CD14-positive monocyte (primary cell): ENCODE data around the gene GUCY1A1. TPM values are rescaled to one million over a fixed set of nuclear protein-coding genes. Genes with fewer than 3 reads are reported as not detected.

ENCODE experiments used
- DNase-seq, 3 donors: peaks; one replicate each; pipeline ENCODE4 v3.0.0-alpha.2; 2011 to 2022
- H2AFZ ChIP-seq: 2 replicates; pipeline ENCODE4 v1.6.0; 2012; ENCODE audit warnings: mild to moderate bottlenecking, low read depth, low read length, inconsistent platforms; ENCODE audit not compliant: insufficient read depth, poor library complexity, severe bottlenecking
- H3K27ac ChIP-seq, 2 donors: 1 replicate in 1 of 2; 2 replicates in 1 of 2; pipeline ENCODE4 v1.5.1; 2012 to 2013; ENCODE audit warnings: low read length in 2 of 2, control low read depth in 1 of 2, inconsistent platforms in 1 of 2, low read depth in 1 of 2, mild to moderate bottlenecking in 1 of 2
- H3K27me3 ChIP-seq, 2 donors: one replicate each; pipeline versions ENCODE4 v1.6.0 to v1.6.1; 2011 to 2013; ENCODE audit warnings: low read length in 2 of 2; ENCODE audit not compliant: control insufficient read depth in 2 of 2, insufficient read depth in 2 of 2
- H3K36me3 ChIP-seq, 2 donors: replicated peaks in 1 of 2; 1 replicate in 1 of 2; 2 replicates in 1 of 2; pipeline versions ENCODE4 v1.5.1 to v1.6.1; 2012 to 2013; ENCODE audit warnings: low read length in 2 of 2, control low read depth in 1 of 2, inconsistent platforms in 1 of 2, mild to moderate bottlenecking in 1 of 2; ENCODE audit not compliant: insufficient read depth in 2 of 2, control insufficient read depth in 1 of 2
- H3K4me1 ChIP-seq, 2 donors: 1 replicate in 1 of 2; 2 replicates in 1 of 2; pipeline versions ENCODE4 v1.5.1 to v1.6.1; 2012 to 2013; ENCODE audit warnings: low read length in 2 of 2, control low read depth in 1 of 2, inconsistent platforms in 1 of 2, mild to moderate bottlenecking in 1 of 2, moderate library complexity in 1 of 2; ENCODE audit not compliant: insufficient read depth in 2 of 2, control insufficient read depth in 1 of 2
- H3K4me2 ChIP-seq: replicated peaks from 2 replicates; pipeline ENCODE3; 2012; ENCODE audit warnings: low read length, moderate library complexity, mild to moderate bottlenecking; ENCODE audit not compliant: poor library complexity, severe bottlenecking; ENCODE audit errors: extremely low read depth
- H3K4me3 ChIP-seq, 3 experiments: fragments of 200-600 bp in 1 of 3; sonication (generic) in 1 of 3; replicated peaks in 1 of 3; 1 replicate in 2 of 3; 2 replicates in 1 of 3; pipeline ENCODE4 v1.5.1; 2011 to 2013; ENCODE audit warnings: low read length in 3 of 3, mild to moderate bottlenecking in 3 of 3, control low read depth in 2 of 3, low read depth in 2 of 3, inconsistent platforms in 1 of 3, moderate library complexity in 1 of 3
- H3K79me2 ChIP-seq: 2 replicates; pipeline ENCODE4 v1.6.0; 2012; ENCODE audit warnings: mild to moderate bottlenecking, control low read depth, inconsistent platforms, low read length, moderate library complexity; ENCODE audit not compliant: insufficient read depth
- H3K9ac ChIP-seq: 2 replicates; pipeline ENCODE4 v1.6.0; 2017; ENCODE audit warnings: low read length, mild to moderate bottlenecking; ENCODE audit not compliant: insufficient read depth, poor library complexity, severe bottlenecking
- H3K9me3 ChIP-seq, 2 donors: replicated peaks in 1 of 2; 1 replicate in 1 of 2; 2 replicates in 1 of 2; pipeline versions ENCODE4 v1.5.1 to v1.6.1; 2012 to 2013; ENCODE audit warnings: low read length in 2 of 2, control low read depth in 1 of 2; ENCODE audit not compliant: control insufficient read depth in 1 of 2, insufficient read depth in 1 of 2
- H4K20me1 ChIP-seq: 2 replicates; pipeline ENCODE4 v1.6.0; 2012; ENCODE audit warnings: mild to moderate bottlenecking, low read length, control low read depth, moderate library complexity; ENCODE audit not compliant: insufficient read depth
- H3K27ac Mint-ChIP-seq, 7 donors: one replicate each; pipeline ENCODE4 v1.8.0; 2020; ENCODE audit warnings: mild to moderate bottlenecking in 7 of 7, mixed read lengths in 7 of 7, moderate library complexity in 6 of 7, inconsistent platforms in 2 of 7
- H3K27me3 Mint-ChIP-seq, 3 donors: one replicate each; pipeline ENCODE4 v1.8.0; 2021 to 2022; ENCODE audit warnings: low read depth in 3 of 3, mild to moderate bottlenecking in 3 of 3, mixed read lengths in 3 of 3, moderate library complexity in 3 of 3, inconsistent platforms in 1 of 3
- H3K36me3 Mint-ChIP-seq, 2 donors: one replicate each; pipeline ENCODE4 v1.8.0; 2020; ENCODE audit warnings: mixed read lengths in 2 of 2, inconsistent platforms in 1 of 2, mild to moderate bottlenecking in 1 of 2
- H3K4me1 Mint-ChIP-seq: one replicate; pipeline ENCODE4 v1.8.0; 2020; ENCODE audit warnings: mild to moderate bottlenecking, mixed read lengths
- H3K4me3 Mint-ChIP-seq, 2 donors: one replicate each; pipeline ENCODE4 v1.8.0; 2020; ENCODE audit warnings: mild to moderate bottlenecking in 2 of 2, mixed read lengths in 2 of 2, moderate library complexity in 1 of 2
- H3K9me3 Mint-ChIP-seq, 7 donors: one replicate each; pipeline ENCODE4 v1.8.0; 2020 to 2022; ENCODE audit warnings: mixed read lengths in 7 of 7, mild to moderate bottlenecking in 6 of 7, moderate library complexity in 6 of 7, inconsistent platforms in 2 of 7
- CTCF ChIP-seq: fragments of 200-600 bp; IDR thresholded peaks from one replicate; pipeline ENCODE4 v1.8.0; 2022; ENCODE audit warnings: antibody characterized with exemption, mild to moderate bottlenecking
- WGBS: methylation state at CpG from one replicate; pipeline ENCODE4 v1.1.5; 2013; ENCODE audit warnings: missing lambda C conversion rate; ENCODE audit not compliant: insufficient coverage; 5-methylcytosine and 5-hydroxymethylcytosine counted together
- intact Hi-C, 2 donors: fragments of 100-400 bp; cut with micrococcal nuclease; formaldehyde crosslinking; loops; one replicate each; pipeline versions ENCODE4 v1.15.0 to v1.15.1; 2023
- polyA plus RNA-seq, 3 donors: library from polyadenylated mRNA; depleted of rRNA in 1 of 3; unstranded in 2 of 3; stranded (reverse) in 1 of 3; fragments of 300-500 nt in 2 of 3; fragments of >200 nt in 1 of 3; fragmentation: Illumina TruSeq in 2 of 3; gene quantifications; 1 replicate in 2 of 3; 2 replicates in 1 of 3; pipeline ENCODE4 v1.2.3, GENCODE V29; 2012 to 2021

Gene GUCY1A1
- polyA plus RNA-seq, 3 donors, result 0.88 to 1.2 (median 0.95) TPM

- DNase-seq, result peak in 2 of 3 donors; percentile 14 to 15
- H3K4me1 Mint-ChIP-seq, result peaks cover 27% of the 10 kb centered on the region
These were observed 18.4 kb downstream of the GUCY1A1 start for GRCh38 chr4:155684892-155685541.

GRCh38 chr4:155687380-155687982, 20.8 kb downstream of the GUCY1A1 start:
- peaks cover 0 to 1% (median 0%) of the 10 kb centered on the region in 7 donors for H3K9me3 Mint-ChIP-seq
- Histone ChIP-seq H3K4me1 (peaks cover 6 to 13% of the 10 kb centered on the region in 2 donors), H3K27me3 (no peaks in the 10 kb centered on the region), H3K36me3 (no peaks in the 10 kb centered on the region), H2AFZ (no peak overlapping the region), H3K27ac (no peak overlapping the region), H3K9ac (no peak overlapping the region), H3K4me2 (no peak overlapping the region), H3K79me2 (no peaks in the 10 kb centered on the region), H3K4me3 (no peak overlapping the region), H3K9me3 (no peaks in the 10 kb centered on the region), H4K20me1 (no peaks in the 10 kb centered on the region)
- intact Hi-C loops, result no loop called here
- DNase-seq, result no peak
- no peak overlapping the region for H3K27ac Mint-ChIP-seq
- H3K4me1 Mint-ChIP-seq, result peaks cover 14% of the 10 kb centered on the region
- H3K4me3 Mint-ChIP-seq, result no peak overlapping the region
- WGBS, result 100% methylated on average over 2 of the region's 6 CpGs
- TF ChIP-seq CTCF, result no peak
- no peaks in the 10 kb centered on the region for H3K36me3 Mint-ChIP-seq
- peaks cover 0 to 2% (median 0%) of the 10 kb centered on the region in 3 donors for H3K27me3 Mint-ChIP-seq

More at GRCh38 chr4:155684892-155685541, 18.4 kb downstream of the GUCY1A1 start:
- H3K36me3 Mint-ChIP-seq, result no peaks in the 10 kb centered on the region
- TF ChIP-seq CTCF, result no peak
- H3K27ac Mint-ChIP-seq, result peak overlapping the region in 4 of 7 donors; percentile 16 to 70 (median 44)
- no CpG with 5 or more reads among the region's 1 CpG for WGBS
- Histone ChIP-seq H3K4me3 (peak overlapping the region in 1 of 3 experiments; percentile 42), H2AFZ (peak overlapping the region; percentile 64), H3K79me2 (no peaks in the 10 kb centered on the region), H3K36me3 (no peaks in the 10 kb centered on the region), H3K4me2 (peak overlapping the region; percentile 47), H3K9ac (no peak overlapping the region), H3K4me1 (peaks cover 8 to 29% of the 10 kb centered on the region in 2 donors), H4K20me1 (no peaks in the 10 kb centered on the region), H3K9me3 (no peaks in the 10 kb centered on the region), H3K27ac (peak overlapping the region in 1 of 2 donors; percentile 46), H3K27me3 (no peaks in the 10 kb centered on the region)
- peaks cover 0 to 3% (median 2%) of the 10 kb centered on the region in 3 donors for H3K27me3 Mint-ChIP-seq
- intact Hi-C loops, result no loop called here
- H3K4me3 Mint-ChIP-seq, result peak overlapping the region in 1 of 2 donors; percentile 64
- peaks cover 0 to 1% (median 0%) of the 10 kb centered on the region in 7 donors for H3K9me3 Mint-ChIP-seq
